Liver (tissue), 9 donors: ENCODE measurements around the gene GPX5. TPM values are rescaled to one million over a fixed set of nuclear protein-coding genes. Genes with fewer than 3 reads are reported as not detected.

Source experiments
- DNase-seq: peaks from one replicate; pipeline ENCODE4 v3.0.0-alpha.2; 2017; ENCODE audit warnings: low spot score
- H3K27ac ChIP-seq, 2 donors: one replicate each; pipeline ENCODE4 v1.7.0; 2013; ENCODE audit warnings: inconsistent platforms in 2 of 2, low read length in 2 of 2, control low read depth in 1 of 2, low read depth in 1 of 2, mild to moderate bottlenecking in 1 of 2
- H3K27me3 ChIP-seq, 4 donors: one replicate each; pipeline versions ENCODE4 v1.6.1 to v1.7.0; 2013; ENCODE audit warnings: low read length in 3 of 4, inconsistent platforms in 1 of 4, mild to moderate bottlenecking in 1 of 4, moderate library complexity in 1 of 4; ENCODE audit not compliant: control insufficient read depth in 4 of 4, insufficient read depth in 4 of 4
- H3K36me3 ChIP-seq, 4 donors: one replicate each; pipeline versions ENCODE4 v1.6.1 to v1.7.0; 2013; ENCODE audit warnings: low read length in 3 of 4, mild to moderate bottlenecking in 3 of 4, low read depth in 1 of 4, moderate library complexity in 1 of 4; ENCODE audit not compliant: control insufficient read depth in 4 of 4, insufficient read depth in 3 of 4
- H3K4me1 ChIP-seq, 4 donors: one replicate each; pipeline versions ENCODE4 v1.6.1 to v1.7.0; 2013; ENCODE audit warnings: low read length in 3 of 4, mild to moderate bottlenecking in 3 of 4, moderate library complexity in 1 of 4; ENCODE audit not compliant: control insufficient read depth in 4 of 4, insufficient read depth in 4 of 4
- H3K4me3 ChIP-seq, 3 donors: one replicate each; pipeline versions ENCODE4 v1.6.1 to v1.7.0; 2013; ENCODE audit warnings: low read length in 3 of 3, control low read depth in 1 of 3, low read depth in 1 of 3, mild to moderate bottlenecking in 1 of 3
- H3K9ac ChIP-seq, 2 donors: one replicate each; pipeline ENCODE4 v1.7.0; 2013; ENCODE audit warnings: low read length in 2 of 2, mild to moderate bottlenecking in 2 of 2, moderate library complexity in 2 of 2, control low read depth in 1 of 2, low read depth in 1 of 2
- H3K9me3 ChIP-seq, 4 donors: one replicate each; pipeline versions ENCODE4 v1.6.1 to v1.7.0; 2013; ENCODE audit warnings: low read length in 3 of 4; ENCODE audit not compliant: control insufficient read depth in 4 of 4
- ATF3 ChIP-seq: IDR thresholded peaks from 2 replicates; pipeline ENCODE4 v1.6.1; 2016; ENCODE audit warnings: antibody characterized with exemption
- EGR1 ChIP-seq, 2 donors: IDR thresholded peaks; 2 replicates each; pipeline ENCODE4 v1.6.1; 2016 to 2018; ENCODE audit warnings: antibody characterized with exemption in 2 of 2, low read depth in 2 of 2
- FOXA1 ChIP-seq: IDR thresholded peaks from 2 replicates; pipeline ENCODE4 v1.6.1; 2016; ENCODE audit warnings: antibody characterized with exemption
- FOXA2 ChIP-seq: IDR thresholded peaks from 2 replicates; pipeline ENCODE4 v1.6.1; 2016; ENCODE audit warnings: antibody characterized with exemption
- GABPA ChIP-seq, 2 donors: IDR thresholded peaks in 1 of 2; conservative IDR thresholded peaks in 1 of 2; 2 replicates each; pipeline ENCODE4 v1.6.1; 2016; ENCODE audit warnings: antibody characterized with exemption in 2 of 2, mild to moderate bottlenecking in 1 of 2, moderate library complexity in 1 of 2
- HNF4G ChIP-seq: IDR thresholded peaks from 2 replicates; pipeline ENCODE4 v1.6.1; 2016; ENCODE audit warnings: antibody characterized with exemption
- JUND ChIP-seq, 2 donors: IDR thresholded peaks; 2 replicates each; pipeline ENCODE4 v1.6.1; 2016; ENCODE audit warnings: antibody characterized with exemption in 2 of 2
- MAX ChIP-seq: IDR thresholded peaks from 2 replicates; pipeline ENCODE4 v1.6.1; 2016; ENCODE audit warnings: antibody characterized with exemption
- NR2F2 ChIP-seq: IDR thresholded peaks from 2 replicates; pipeline ENCODE4 v1.6.1; 2016; ENCODE audit warnings: antibody characterized with exemption
- RAD21 ChIP-seq, 2 donors: IDR thresholded peaks; 2 replicates each; pipeline ENCODE4 v1.6.1; 2016; ENCODE audit warnings: antibody characterized with exemption in 2 of 2, mild to moderate bottlenecking in 2 of 2
- REST ChIP-seq: IDR thresholded peaks from 2 replicates; pipeline ENCODE4 v1.6.1; 2016; ENCODE audit warnings: antibody characterized with exemption, mild to moderate bottlenecking
- RXRA ChIP-seq, 2 donors: IDR thresholded peaks; 2 replicates each; pipeline ENCODE4 v1.6.1; 2017 to 2018; ENCODE audit warnings: antibody characterized with exemption in 2 of 2, mild to moderate bottlenecking in 1 of 2
- SP1 ChIP-seq: IDR thresholded peaks from 2 replicates; pipeline ENCODE4 v1.6.1; 2018; ENCODE audit warnings: antibody characterized with exemption, mild to moderate bottlenecking
- TAF1 ChIP-seq: conservative IDR thresholded peaks from 2 replicates; pipeline ENCODE4 v1.6.1; 2016; ENCODE audit warnings: antibody characterized with exemption, mild to moderate bottlenecking
- YY1 ChIP-seq: IDR thresholded peaks from 2 replicates; pipeline ENCODE4 v1.6.1; 2016; ENCODE audit warnings: antibody characterized with exemption, mild to moderate bottlenecking
- ZBTB33 ChIP-seq: IDR thresholded peaks from 2 replicates; pipeline ENCODE4 v1.6.1; 2016; ENCODE audit warnings: antibody characterized with exemption
- WGBS: extraction: QIAGEN DNeasy Blood & Tissue Kit; methylation state at CpG from one replicate; pipeline ENCODE4 v1.1.7; 2013; 5-methylcytosine and 5-hydroxymethylcytosine counted together
- polyA plus RNA-seq, 2 donors: library from polyadenylated mRNA; stranded (reverse) in 1 of 2; unstranded in 1 of 2; fragments of 200-250 nt in 1 of 2; fragments of >200 nt in 1 of 2; fragmentation: Nextera tagmentation in 1 of 2; extraction: Ambion mirVana in 1 of 2; gene quantifications; one replicate each; pipeline versions ENCODE4 v1.2.1 to v1.2.3, GENCODE V29; 2013 to 2015
- total RNA-seq, 2 donors: library from RNA; depleted of rRNA; stranded (reverse); fragments of >200 nt; gene quantifications; one replicate each; pipeline ENCODE4 v1.2.3, GENCODE V29; 2014
- TF ChIP-seq, protein P1 (sequence below): fragments of 150-350 bp; IDR thresholded peaks from 2 replicates; pipeline ENCODE4 v1.5.1; 2017; ENCODE audit warnings: improper control_type of control experiment, low read depth, low read length; ENCODE audit not compliant: missing input control
- donor health status: healthy.
- donor health status: healthy.
- donor health status: healthy.
- donor health status: healthy.
- donor health status: healthy.

Gene GPX5
- total and polyA plus RNA-seq, 4 donors = not detected

DNA sequence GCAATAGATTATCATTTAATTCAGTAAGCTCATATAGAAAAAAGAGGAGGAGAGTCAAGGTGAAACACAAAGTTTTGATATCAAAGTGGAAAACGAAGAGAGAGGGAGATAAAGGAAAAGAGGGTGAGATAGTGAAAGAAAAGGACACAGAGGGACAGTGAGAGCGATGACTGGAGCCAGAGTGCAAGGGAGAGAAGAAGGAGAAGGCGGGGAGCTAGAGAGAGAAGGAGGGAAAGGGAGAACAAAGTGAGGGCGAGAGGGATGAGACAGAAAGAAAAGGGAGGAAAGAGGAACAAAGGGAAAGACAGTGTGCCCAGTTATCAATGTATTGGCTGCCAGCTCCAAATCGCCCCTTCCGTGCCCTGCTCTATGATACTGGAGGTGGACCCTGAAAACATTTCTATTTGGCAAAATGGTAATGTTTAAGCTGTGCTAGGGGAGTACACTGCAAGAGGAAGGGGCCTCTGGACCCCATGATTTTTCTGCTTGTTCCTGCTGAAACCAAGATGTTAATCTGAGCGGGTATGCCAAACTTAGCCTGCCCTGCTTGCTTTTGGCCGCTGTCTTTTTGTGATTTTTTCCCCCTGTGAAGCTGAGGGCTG is 27.8 kb downstream of the GPX5 start:
- H3K36me3 ChIP-seq = no peaks in the 10 kb centered on the region
- TF ChIP-seq HNF4G (no peak), YY1 (no peak), RAD21 (IDR thresholded peaks at IDR 0.05) (no peak), RXRA (IDR thresholded peaks at IDR 0.05) (no peak), ZBTB33 (no peak), MAX (no peak), TAF1 (no peak), NR2F2 (no peak), JUND (IDR thresholded peaks at IDR 0.05) (no peak), FOXA2 (no peak), EGR1 (IDR thresholded peaks at IDR 0.05; ENCODE audit: low read depth in 2 of 2) (no peak), GABPA (IDR thresholded peaks at IDR 0.05 in 1 of 2, conservative IDR thresholded peaks at IDR 0.05 in 1 of 2) (no peak), ATF3 (no peak), SP1 (no peak), FOXA1 (no peak), REST (no peak)
- TF ChIP-seq, protein P1, sequence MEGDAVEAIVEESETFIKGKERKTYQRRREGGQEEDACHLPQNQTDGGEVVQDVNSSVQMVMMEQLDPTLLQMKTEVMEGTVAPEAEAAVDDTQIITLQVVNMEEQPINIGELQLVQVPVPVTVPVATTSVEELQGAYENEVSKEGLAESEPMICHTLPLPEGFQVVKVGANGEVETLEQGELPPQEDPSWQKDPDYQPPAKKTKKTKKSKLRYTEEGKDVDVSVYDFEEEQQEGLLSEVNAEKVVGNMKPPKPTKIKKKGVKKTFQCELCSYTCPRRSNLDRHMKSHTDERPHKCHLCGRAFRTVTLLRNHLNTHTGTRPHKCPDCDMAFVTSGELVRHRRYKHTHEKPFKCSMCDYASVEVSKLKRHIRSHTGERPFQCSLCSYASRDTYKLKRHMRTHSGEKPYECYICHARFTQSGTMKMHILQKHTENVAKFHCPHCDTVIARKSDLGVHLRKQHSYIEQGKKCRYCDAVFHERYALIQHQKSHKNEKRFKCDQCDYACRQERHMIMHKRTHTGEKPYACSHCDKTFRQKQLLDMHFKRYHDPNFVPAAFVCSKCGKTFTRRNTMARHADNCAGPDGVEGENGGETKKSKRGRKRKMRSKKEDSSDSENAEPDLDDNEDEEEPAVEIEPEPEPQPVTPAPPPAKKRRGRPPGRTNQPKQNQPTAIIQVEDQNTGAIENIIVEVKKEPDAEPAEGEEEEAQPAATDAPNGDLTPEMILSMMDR = no peak
- WGBS = 25% methylated on average over 8 of the region's 8 CpGs
- H3K4me1 ChIP-seq = peaks cover 0 to 25% (median 11%) of the 10 kb centered on the region in 4 donors
- H3K27me3 ChIP-seq = no peaks in the 10 kb centered on the region
- no peak for DNase-seq
- no peaks in the 10 kb centered on the region for H3K9me3 ChIP-seq
- peak overlapping the region; percentile 6 to 52 (median 8) for H3K4me3 ChIP-seq
- H3K27ac ChIP-seq = peak overlapping the region; percentile 65 to 82
- peak overlapping the region in 1 of 2 donors; percentile 84 for H3K9ac ChIP-seq
